ENCODE measurements around the gene DIAPH3.
A peak's percentile ranks its signal among the peaks of the same experiment; 100 is the strongest.

Gene DIAPH3

DNA sequence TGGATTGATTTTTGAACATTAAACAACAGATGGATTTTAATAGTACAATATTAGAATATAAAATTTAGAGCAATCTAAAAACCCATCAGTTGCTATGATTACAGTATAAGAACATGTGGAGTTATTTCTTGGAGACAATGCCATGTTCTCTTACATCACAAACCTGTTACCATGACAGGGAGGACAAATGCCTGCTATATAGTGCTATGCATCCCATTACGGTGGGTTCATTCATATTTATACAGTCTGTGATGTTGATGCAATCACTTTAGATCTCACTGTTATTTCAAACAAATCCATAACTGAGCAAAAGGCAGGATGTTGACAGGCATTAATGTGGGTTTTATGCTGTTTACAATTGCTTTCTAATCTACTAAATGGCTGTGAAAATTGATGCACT is 467.5 kb downstream of the DIAPH3 start:
- H3K4ac ChIP-seq (ENCODE audit: low read depth in 1 of 2, low read length in 2 of 2): no peak overlapping the region
- H2BK5ac ChIP-seq (ENCODE audit: low read depth, low read length, poor library complexity, severe bottlenecking): no peak overlapping the region
- no peak for DNase-seq
- no peak overlapping the region for H2AK5ac ChIP-seq (ENCODE audit: low read length, severe bottlenecking)
- H2BK120ac ChIP-seq (ENCODE audit: low read depth, low read length): no peak overlapping the region
- no peak overlapping the region for H3K14ac ChIP-seq (ENCODE audit: low read length in 2 of 2)
- H3K27ac ChIP-seq (ENCODE audit: low read length, poor library complexity, severe bottlenecking): no peak overlapping the region
- H2AFZ ChIP-seq (ENCODE audit: low read depth, low read length): no peak overlapping the region
- H3K79me1 ChIP-seq (replicated peaks; ENCODE audit: low read length, poor library complexity, severe bottlenecking): peaks cover 2% of the 10 kb centered on the region
- H2BK15ac ChIP-seq (ENCODE audit: low read depth, poor library complexity, severe bottlenecking): no peak overlapping the region
- no peaks in the 10 kb centered on the region for H3K4me1 ChIP-seq (ENCODE audit: control insufficient read depth, insufficient read depth, low read depth, low read length)
- no peak overlapping the region for H4K8ac ChIP-seq (ENCODE audit: low read length)
- no peak overlapping the region for H3K4me3 ChIP-seq (ENCODE audit: insufficient read depth in 1 of 2, low read depth in 1 of 2, low read length in 2 of 2)
- H3K36me3 ChIP-seq (ENCODE audit: control insufficient read depth in 1 of 2, insufficient read depth in 2 of 2, low read depth in 1 of 2, low read length in 2 of 2): no peaks in the 10 kb centered on the region
- H3K23ac ChIP-seq (ENCODE audit: low read length in 2 of 2): no peak overlapping the region
- H3K18ac ChIP-seq (ENCODE audit: low read depth in 1 of 2, low read length in 2 of 2): no peak overlapping the region
- no peak overlapping the region for H2BK12ac ChIP-seq (ENCODE audit: low read length in 2 of 2)
- WGBS: no CpG with 5 or more reads among the region's 1 CpG
- no peaks in the 10 kb centered on the region for H3K27me3 ChIP-seq (ENCODE audit: control insufficient read depth in 1 of 2, insufficient read depth in 1 of 2, low read length in 2 of 2)
- no peaks in the 10 kb centered on the region for H3K9me3 ChIP-seq (ENCODE audit: control insufficient read depth, low read length)
- H3K9ac ChIP-seq (ENCODE audit: low read length): no peak overlapping the region
- no peak overlapping the region for H3K4me2 ChIP-seq (ENCODE audit: low read length, poor library complexity, severe bottlenecking)
- no peak overlapping the region for H4K91ac ChIP-seq (ENCODE audit: low read length)

GRCh38 chr13:59691501-59692066 is 472.1 kb downstream of the DIAPH3 start:
- Histone ChIP-seq H4K91ac (ENCODE audit: low read length) (no peak overlapping the region), H3K79me1 (replicated peaks; ENCODE audit: low read length, poor library complexity, severe bottlenecking) (peaks cover 2% of the 10 kb centered on the region), H3K23ac (ENCODE audit: low read length in 2 of 2) (no peak overlapping the region), H3K9ac (ENCODE audit: low read length) (peak overlapping the region; percentile 33), H2BK120ac (ENCODE audit: low read depth, low read length) (no peak overlapping the region), H3K4me1 (ENCODE audit: control insufficient read depth, insufficient read depth, low read depth, low read length) (no peaks in the 10 kb centered on the region), H3K4me2 (ENCODE audit: low read length, poor library complexity, severe bottlenecking) (no peak overlapping the region), H2AK5ac (ENCODE audit: low read length, severe bottlenecking) (no peak overlapping the region), H3K9me3 (ENCODE audit: control insufficient read depth, low read length) (no peaks in the 10 kb centered on the region), H3K27ac (ENCODE audit: low read length, poor library complexity, severe bottlenecking) (no peak overlapping the region), H4K8ac (ENCODE audit: low read length) (no peak overlapping the region), H2BK5ac (ENCODE audit: low read depth, low read length, poor library complexity, severe bottlenecking) (no peak overlapping the region), H3K36me3 (ENCODE audit: control insufficient read depth in 1 of 2, insufficient read depth in 2 of 2, low read depth in 1 of 2, low read length in 2 of 2) (no peaks in the 10 kb centered on the region), H3K4me3 (ENCODE audit: insufficient read depth in 1 of 2, low read depth in 1 of 2, low read length in 2 of 2) (peak overlapping the region in 1 of 2 experiments; percentile 2), H3K4ac (ENCODE audit: low read depth in 1 of 2, low read length in 2 of 2) (no peak overlapping the region), H3K14ac (ENCODE audit: low read length in 2 of 2) (no peak overlapping the region), H2BK15ac (ENCODE audit: low read depth, poor library complexity, severe bottlenecking) (no peak overlapping the region), H2AFZ (ENCODE audit: low read depth, low read length) (no peak overlapping the region), H3K18ac (ENCODE audit: low read depth in 1 of 2, low read length in 2 of 2) (no peak overlapping the region), H3K27me3 (ENCODE audit: control insufficient read depth in 1 of 2, insufficient read depth in 1 of 2, low read length in 2 of 2) (no peaks in the 10 kb centered on the region), H2BK12ac (ENCODE audit: low read length in 2 of 2) (no peak overlapping the region)
- 11% methylated on average over 1 of the region's 1 CpG for WGBS
- DNase-seq: peak; percentile 88

DNA sequence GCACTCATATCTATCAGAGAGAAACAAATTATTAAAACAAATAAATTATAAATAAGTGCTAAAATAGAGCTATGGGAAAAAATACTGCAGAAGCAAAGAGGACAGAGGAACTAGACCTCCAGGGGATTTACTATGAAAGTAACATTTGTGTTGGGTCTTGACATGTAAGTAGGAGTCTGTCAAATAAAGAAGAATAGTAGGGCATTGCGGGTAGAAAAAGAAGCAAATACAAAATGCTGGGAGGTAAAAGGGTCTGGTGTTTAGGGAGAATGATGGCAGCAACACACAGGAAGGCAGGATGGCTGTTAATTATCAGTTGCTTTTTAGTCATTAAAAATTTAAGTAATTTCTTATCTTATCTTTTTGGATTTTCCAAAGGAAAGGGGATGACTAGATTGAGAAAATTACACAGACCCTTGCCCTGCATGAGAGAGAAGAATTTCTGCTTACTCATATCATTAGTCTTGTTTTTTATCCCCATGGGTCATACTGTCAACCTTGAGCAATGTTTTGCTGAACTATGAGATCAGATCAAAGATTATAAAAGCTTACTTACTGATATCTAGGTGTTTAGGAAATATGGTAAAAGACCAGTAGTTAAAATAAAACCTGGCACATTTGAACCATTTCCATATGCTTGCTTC is 472.7 kb downstream of the DIAPH3 start:
- H4K91ac ChIP-seq (ENCODE audit: low read length): no peak overlapping the region
- H2BK12ac ChIP-seq (ENCODE audit: low read length in 2 of 2): peak overlapping the region in 1 of 2 experiments; percentile 77
- H3K9ac ChIP-seq (ENCODE audit: low read length): no peak overlapping the region
- H3K14ac ChIP-seq (ENCODE audit: low read length in 2 of 2): no peak overlapping the region
- H3K36me3 ChIP-seq (ENCODE audit: control insufficient read depth in 1 of 2, insufficient read depth in 2 of 2, low read depth in 1 of 2, low read length in 2 of 2): no peaks in the 10 kb centered on the region
- H3K4me2 ChIP-seq (ENCODE audit: low read length, poor library complexity, severe bottlenecking): no peak overlapping the region
- H3K18ac ChIP-seq (ENCODE audit: low read depth in 1 of 2, low read length in 2 of 2): no peak overlapping the region
- H3K4me1 ChIP-seq (ENCODE audit: control insufficient read depth, insufficient read depth, low read depth, low read length): no peaks in the 10 kb centered on the region
- no peak overlapping the region for H2AFZ ChIP-seq (ENCODE audit: low read depth, low read length)
- peaks cover 2% of the 10 kb centered on the region for H3K79me1 ChIP-seq (replicated peaks; ENCODE audit: low read length, poor library complexity, severe bottlenecking)
- DNase-seq: peak; percentile 61
- H3K4me3 ChIP-seq (ENCODE audit: insufficient read depth in 1 of 2, low read depth in 1 of 2, low read length in 2 of 2): peak overlapping the region in 1 of 2 experiments; percentile 2
- H2BK120ac ChIP-seq (ENCODE audit: low read depth, low read length): no peak overlapping the region
- H3K4ac ChIP-seq (ENCODE audit: low read depth in 1 of 2, low read length in 2 of 2): no peak overlapping the region
- 75% methylated on average over 1 of the region's 1 CpG for WGBS
- H3K27ac ChIP-seq (ENCODE audit: low read length, poor library complexity, severe bottlenecking): no peak overlapping the region
- H3K27me3 ChIP-seq (ENCODE audit: control insufficient read depth in 1 of 2, insufficient read depth in 1 of 2, low read length in 2 of 2): no peaks in the 10 kb centered on the region
- no peak overlapping the region for H2AK5ac ChIP-seq (ENCODE audit: low read length, severe bottlenecking)
- no peaks in the 10 kb centered on the region for H3K9me3 ChIP-seq (ENCODE audit: control insufficient read depth, low read length)
- no peak overlapping the region for H3K23ac ChIP-seq (ENCODE audit: low read length in 2 of 2)
- H4K8ac ChIP-seq (ENCODE audit: low read length): no peak overlapping the region
- H2BK5ac ChIP-seq (ENCODE audit: low read depth, low read length, poor library complexity, severe bottlenecking): no peak overlapping the region
- H2BK15ac ChIP-seq (ENCODE audit: low read depth, poor library complexity, severe bottlenecking): no peak overlapping the region

- Histone ChIP-seq H3K4me3 (ENCODE audit: insufficient read depth in 1 of 2, low read depth in 1 of 2, low read length in 2 of 2) (no peak overlapping the region), H4K91ac (ENCODE audit: low read length) (no peak overlapping the region), H2BK12ac (ENCODE audit: low read length in 2 of 2) (peak overlapping the region in 1 of 2 experiments; percentile 52), H2BK120ac (ENCODE audit: low read depth, low read length) (no peak overlapping the region), H3K27ac (ENCODE audit: low read length, poor library complexity, severe bottlenecking) (no peak overlapping the region), H2AFZ (ENCODE audit: low read depth, low read length) (no peak overlapping the region), H3K9me3 (ENCODE audit: control insufficient read depth, low read length) (no peaks in the 10 kb centered on the region), H3K23ac (ENCODE audit: low read length in 2 of 2) (no peak overlapping the region), H2BK5ac (ENCODE audit: low read depth, low read length, poor library complexity, severe bottlenecking) (no peak overlapping the region), H2AK5ac (ENCODE audit: low read length, severe bottlenecking) (no peak overlapping the region), H3K79me1 (replicated peaks; ENCODE audit: low read length, poor library complexity, severe bottlenecking) (peaks cover 3% of the 10 kb centered on the region), H2BK15ac (ENCODE audit: low read depth, poor library complexity, severe bottlenecking) (no peak overlapping the region), H3K18ac (ENCODE audit: low read depth in 1 of 2, low read length in 2 of 2) (no peak overlapping the region), H3K4me2 (ENCODE audit: low read length, poor library complexity, severe bottlenecking) (no peak overlapping the region), H3K36me3 (ENCODE audit: control insufficient read depth in 1 of 2, insufficient read depth in 2 of 2, low read depth in 1 of 2, low read length in 2 of 2) (no peaks in the 10 kb centered on the region), H3K4ac (ENCODE audit: low read depth in 1 of 2, low read length in 2 of 2) (no peak overlapping the region), H3K14ac (ENCODE audit: low read length in 2 of 2) (no peak overlapping the region), H3K27me3 (ENCODE audit: control insufficient read depth in 1 of 2, insufficient read depth in 1 of 2, low read length in 2 of 2) (no peaks in the 10 kb centered on the region), H3K9ac (ENCODE audit: low read length) (no peak overlapping the region), H3K4me1 (ENCODE audit: control insufficient read depth, insufficient read depth, low read depth, low read length) (no peaks in the 10 kb centered on the region), H4K8ac (ENCODE audit: low read length) (no peak overlapping the region)
- 70% methylated on average over 2 of the region's 4 CpGs for WGBS
- DNase-seq: no peak
Observed at GRCh38 chr13:59689057-59689456, 474.7 kb downstream of the DIAPH3 start.

Measured in mesenchymal stem cell (in vitro differentiated cells and primary cell).